ENCODE measurements around the gene EXT2. TPM values are rescaled to one million over a fixed set of nuclear protein-coding genes. Genes with fewer than 3 reads are reported as not detected.

EXT2 gene
- total RNA-seq, 1 experiment from 2014 or later: 42.9 TPM

- Histone ChIP-seq H2BK120ac (ENCODE audit: low read depth, low read length, poor library complexity, severe bottlenecking) (no peak overlapping the region), H2AFZ (ENCODE audit: low read length) (no peak overlapping the region), H3K18ac (ENCODE audit: insufficient read length, low read depth, low read length) (no peak overlapping the region), H4K5ac (ENCODE audit: insufficient read length, low read depth, low read length) (no peak overlapping the region), H2AK5ac (ENCODE audit: insufficient read length, low read length) (no peak overlapping the region), H3K14ac (ENCODE audit: insufficient read depth, low read length) (0 out of 2 replicates have a peak overlapping the region, but pooled peaks have one; percentile 98), H4K20me1 (ENCODE audit: control insufficient read depth, insufficient read depth, insufficient read length) (no peaks in the 10 kb centered on the region), H3K79me2 (ENCODE audit: insufficient read depth, low read length) (no peaks in the 10 kb centered on the region), H3K4me2 (ENCODE audit: insufficient read depth, insufficient read length, low read length) (peak overlapping the region; percentile 57), H2BK20ac (ENCODE audit: low read depth, low read length, poor library complexity, severe bottlenecking) (no peak overlapping the region), H2BK15ac (ENCODE audit: low read depth, low read length) (no peak overlapping the region), H4K8ac (replicated peaks; ENCODE audit: insufficient read length, low read depth, low read length) (no peak overlapping the region), H3T11ph (ENCODE audit: low read length) (no peak overlapping the region), H2BK12ac (ENCODE audit: insufficient read length, low read depth, low read length) (no peak overlapping the region), H3K23me2 (ENCODE audit: insufficient read length, low read depth, low read length, poor library complexity, severe bottlenecking) (peaks cover 13% of the 10 kb centered on the region), H3K56ac (ENCODE audit: insufficient read length, low read depth, low read length) (no peak overlapping the region), H2BK5ac (ENCODE audit: insufficient read length, low read length) (no peak overlapping the region), H3K4ac (ENCODE audit: low read depth, low read length) (no peak overlapping the region), H3K9me3 (ENCODE audit: control insufficient read depth, low read depth, low read length) (no peaks in the 10 kb centered on the region), H4K91ac (ENCODE audit: insufficient read length, low read depth, low read length) (no peak overlapping the region), H3K27ac (ENCODE audit: insufficient read length, low read depth, low read length) (no peak overlapping the region), H3K79me1 (ENCODE audit: insufficient read depth, low read depth, low read length, poor library complexity, severe bottlenecking) (no peaks in the 10 kb centered on the region), H3K23ac (ENCODE audit: insufficient read length, low read depth, low read length) (no peak overlapping the region), H3K4me1 (ENCODE audit: insufficient read depth, low read length) (no peaks in the 10 kb centered on the region), H3K9ac (ENCODE audit: extremely low read depth, insufficient read length, low read length) (peak overlapping the region; percentile 66), H3K27me3 (ENCODE audit: insufficient read depth, low read length) (no peaks in the 10 kb centered on the region)
- no CpG with 5 or more reads among the region's 10 CpGs for WGBS (ENCODE audit: extremely low coverage, insufficient read length, low lambda C conversion rate)
- H3K27ac Mint-ChIP-seq: peak overlapping the region in 2 of 3 experiments; percentile 91 to 97; a peak in 4 of 7 replicates
- H3K36me3 Mint-ChIP-seq (ENCODE audit: insufficient read depth in 1 of 3, low read depth in 3 of 3): peaks cover 0 to 6% (median 3%) of the 10 kb centered on the region in 3 experiments; a peak in 5 of 7 replicates
- no peak for TF ChIP-seq CTCF (conservative IDR thresholded peaks at IDR 0.05)
- peaks cover 0 to 2% of the 10 kb centered on the region in 2 experiments; a peak in 3 of 5 replicates for H3K9me3 Mint-ChIP-seq
- H3K4me1 Mint-ChIP-seq: peaks cover 35 to 39% of the 10 kb centered on the region in 2 experiments
- DNase-seq: no peak
- H3K4me3 Mint-ChIP-seq: peak overlapping the region; percentile 77 to 79
- H3K27me3 Mint-ChIP-seq (ENCODE audit: low read depth): peaks cover 17% of the 10 kb centered on the region
Observed at GRCh38 chr11:44066732-44067141, 28.7 kb upstream of the EXT2 start.
